GOT3 (cell line): ENCODE measurements around the gene SPAG7.

Experiments
- DNase-seq: peaks from one replicate; lab custom pipeline; 2025; ENCODE audit warnings: mixed read lengths; lab: John Stamatoyannopoulos, UW

The SPAG7 gene

GRCh38 chr17:4967539-4968485 lies at the start of gene SPAG7:
SPAG7 (minus strand) TSS chr17:4967817; CDS start chr17:4967804, 13 bp downstream.
- peak; percentile 88 for DNase-seq

- DNase-seq: no peak
These were observed 46.7 kb upstream of the SPAG7 start for GRCh38 chr17:5014357-5014756.

GRCh38 chr17:5011928-5012327 lies 44.3 kb upstream of the SPAG7 start:
- no peak for DNase-seq

GRCh38 chr17:5003214-5003867 lies 35.7 kb upstream of the SPAG7 start:
- DNase-seq: no peak

- DNase-seq: no peak
These were observed 34.6 kb upstream of the SPAG7 start for GRCh38 chr17:5002121-5002788.

GRCh38 chr17:5000237-5000639 lies 32.6 kb upstream of the SPAG7 start:
- no peak for DNase-seq

- no peak for DNase-seq
These were observed 31.9 kb upstream of the SPAG7 start for GRCh38 chr17:4999430-5000093.

- DNase-seq: no peak
These were observed 31.3 kb upstream of the SPAG7 start for GRCh38 chr17:4998732-4999429.

- DNase-seq: no peak
These were observed 30.6 kb upstream of the SPAG7 start for GRCh38 chr17:4998027-4998731.

- DNase-seq: peak; percentile 73
These were observed 29.8 kb upstream of the SPAG7 start, which contains the start of the genes INCA1 and KIF1C for GRCh38 chr17:4997302-4998026. INCA1 (minus strand) TSS chr17:4997522; CDS start chr17:4994437, 3,085 bp downstream. KIF1C (plus strand) TSS chr17:4997950; CDS start chr17:5000247, 2,297 bp downstream.

GRCh38 chr17:4994081-4994595 lies 26.5 kb upstream of the SPAG7 start:
- DNase-seq: no peak

- DNase-seq: no peak
These were observed 20.4 kb upstream of the SPAG7 start for GRCh38 chr17:4987767-4988567.

- DNase-seq: peak; percentile 24
These were observed 19.5 kb upstream of the SPAG7 start, which contains the start of gene CAMTA2 for GRCh38 chr17:4986951-4987766. CAMTA2 (minus strand) TSS chr17:4987675; CDS start chr17:4986222, 1,453 bp downstream.

- no peak for DNase-seq
These were observed 18.8 kb upstream of the SPAG7 start for GRCh38 chr17:4986403-4986802.

GRCh38 chr17:4982305-4982704 lies 14.7 kb upstream of the SPAG7 start:
- DNase-seq: no peak

- DNase-seq: no peak
These were observed 13.1 kb upstream of the SPAG7 start for GRCh38 chr17:4980644-4981216.

- no peak for DNase-seq
These were observed 11.1 kb upstream of the SPAG7 start for GRCh38 chr17:4978726-4979125.
